ENCODE data around the gene AGAP9. TPM values are rescaled to one million over a fixed set of nuclear protein-coding genes. Genes with fewer than 3 reads are reported as not detected.
"Not testable (repeated sequence)": the region's sequence is repeated elsewhere in the genome, so short reads cannot be mapped to it uniquely, and the experiment has no call there.

Gene AGAP9
- total RNA-seq, 1 experiment from 2014 or later: 8.6 TPM

- not testable (repeated sequence) for H3K23me2 ChIP-seq (ENCODE audit: insufficient read length, low read depth, low read length, poor library complexity, severe bottlenecking); H3K4me3 Mint-ChIP-seq; H3K79me2 ChIP-seq (ENCODE audit: insufficient read depth, low read length); H2BK15ac ChIP-seq (ENCODE audit: low read depth, low read length); H3T11ph ChIP-seq (ENCODE audit: low read length); H3K23ac ChIP-seq (ENCODE audit: insufficient read length, low read depth, low read length); H3K27me3 Mint-ChIP-seq (ENCODE audit: low read depth); H3K9me3 Mint-ChIP-seq; H4K8ac ChIP-seq (replicated peaks; ENCODE audit: insufficient read length, low read depth, low read length); H3K79me1 ChIP-seq (ENCODE audit: insufficient read depth, low read depth, low read length, poor library complexity, severe bottlenecking); H3K4ac ChIP-seq (ENCODE audit: low read depth, low read length); DNase-seq; H3K27me3 ChIP-seq (ENCODE audit: insufficient read depth, low read length); H2BK5ac ChIP-seq (ENCODE audit: insufficient read length, low read length); H2BK20ac ChIP-seq (ENCODE audit: low read depth, low read length, poor library complexity, severe bottlenecking); H3K14ac ChIP-seq (ENCODE audit: insufficient read depth, low read length); H4K5ac ChIP-seq (ENCODE audit: insufficient read length, low read depth, low read length); H3K4me2 ChIP-seq (ENCODE audit: insufficient read depth, insufficient read length, low read length); H4K20me1 ChIP-seq (ENCODE audit: control insufficient read depth, insufficient read depth, insufficient read length); H2BK12ac ChIP-seq (ENCODE audit: insufficient read length, low read depth, low read length); H4K91ac ChIP-seq (ENCODE audit: insufficient read length, low read depth, low read length); H3K27ac ChIP-seq (ENCODE audit: insufficient read length, low read depth, low read length); H3K27ac Mint-ChIP-seq; H3K18ac ChIP-seq (ENCODE audit: insufficient read length, low read depth, low read length); H3K4me1 ChIP-seq (ENCODE audit: insufficient read depth, low read length); H3K36me3 Mint-ChIP-seq (ENCODE audit: insufficient read depth in 1 of 3, low read depth in 3 of 3); H3K9me3 ChIP-seq (ENCODE audit: control insufficient read depth, low read depth, low read length); H2BK120ac ChIP-seq (ENCODE audit: low read depth, low read length, poor library complexity, severe bottlenecking); H3K56ac ChIP-seq (ENCODE audit: insufficient read length, low read depth, low read length); H3K4me1 Mint-ChIP-seq; H2AK5ac ChIP-seq (ENCODE audit: insufficient read length, low read length); H3K9ac ChIP-seq (ENCODE audit: extremely low read depth, insufficient read length, low read length); H2AFZ ChIP-seq (ENCODE audit: low read length)
- WGBS (ENCODE audit: extremely low coverage, insufficient read length, low lambda C conversion rate): no CpG with 5 or more reads among the region's 1 CpG
These were observed 36.4 kb upstream of the AGAP9 start for GRCh38 chr10:47559718-47560308.

DNA sequence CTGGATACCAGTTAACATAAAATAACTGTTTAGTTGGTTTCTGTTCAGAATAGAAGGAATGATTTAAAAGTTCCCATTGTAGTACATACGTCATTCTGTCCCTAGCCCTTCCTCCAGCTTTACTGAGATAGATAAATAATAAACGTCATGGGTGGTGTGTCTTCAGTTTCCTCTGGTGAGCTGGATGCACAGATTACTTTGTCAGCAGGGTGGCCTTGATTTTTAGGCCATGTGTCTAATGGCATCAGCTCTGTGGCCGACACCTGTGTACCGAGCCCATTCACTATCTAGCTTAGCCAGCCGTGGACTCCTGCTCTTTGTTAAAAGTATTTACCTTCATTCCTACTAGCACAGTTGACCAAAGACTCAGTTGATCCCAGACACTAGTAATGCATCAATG is 34.7 kb upstream of the AGAP9 start:
- not testable (repeated sequence) for H3K4me3 Mint-ChIP-seq; H4K20me1 ChIP-seq (ENCODE audit: control insufficient read depth, insufficient read depth, insufficient read length); H3K27me3 Mint-ChIP-seq (ENCODE audit: low read depth); H3K27ac Mint-ChIP-seq; H3K4me1 Mint-ChIP-seq; H3K9ac ChIP-seq (ENCODE audit: extremely low read depth, insufficient read length, low read length); H3K4me1 ChIP-seq (ENCODE audit: insufficient read depth, low read length); H2BK15ac ChIP-seq (ENCODE audit: low read depth, low read length); H3K9me3 ChIP-seq (ENCODE audit: control insufficient read depth, low read depth, low read length); H4K8ac ChIP-seq (replicated peaks; ENCODE audit: insufficient read length, low read depth, low read length); H3K79me1 ChIP-seq (ENCODE audit: insufficient read depth, low read depth, low read length, poor library complexity, severe bottlenecking); H3K14ac ChIP-seq (ENCODE audit: insufficient read depth, low read length); H3T11ph ChIP-seq (ENCODE audit: low read length); H2BK120ac ChIP-seq (ENCODE audit: low read depth, low read length, poor library complexity, severe bottlenecking); H3K56ac ChIP-seq (ENCODE audit: insufficient read length, low read depth, low read length); H3K18ac ChIP-seq (ENCODE audit: insufficient read length, low read depth, low read length); H2BK20ac ChIP-seq (ENCODE audit: low read depth, low read length, poor library complexity, severe bottlenecking); H3K27ac ChIP-seq (ENCODE audit: insufficient read length, low read depth, low read length); DNase-seq; H2BK5ac ChIP-seq (ENCODE audit: insufficient read length, low read length); H4K91ac ChIP-seq (ENCODE audit: insufficient read length, low read depth, low read length); H2AK5ac ChIP-seq (ENCODE audit: insufficient read length, low read length); H3K36me3 Mint-ChIP-seq (ENCODE audit: insufficient read depth in 1 of 3, low read depth in 3 of 3); H2AFZ ChIP-seq (ENCODE audit: low read length); H3K79me2 ChIP-seq (ENCODE audit: insufficient read depth, low read length); H4K5ac ChIP-seq (ENCODE audit: insufficient read length, low read depth, low read length); H3K23me2 ChIP-seq (ENCODE audit: insufficient read length, low read depth, low read length, poor library complexity, severe bottlenecking); H2BK12ac ChIP-seq (ENCODE audit: insufficient read length, low read depth, low read length); H3K23ac ChIP-seq (ENCODE audit: insufficient read length, low read depth, low read length); H3K9me3 Mint-ChIP-seq; H3K4ac ChIP-seq (ENCODE audit: low read depth, low read length); H3K4me2 ChIP-seq (ENCODE audit: insufficient read depth, insufficient read length, low read length); H3K27me3 ChIP-seq (ENCODE audit: insufficient read depth, low read length)
- WGBS (ENCODE audit: extremely low coverage, insufficient read length, low lambda C conversion rate): no CpG with 5 or more reads among the region's 5 CpGs

All from H9 (cell line).